Kidney epithelial cell (primary cell): ENCODE data around the gene SFT2D3. TPM values are rescaled to one million over a fixed set of nuclear protein-coding genes. Genes with fewer than 3 reads are reported as not detected.

Source experiments
- DNase-seq: peaks from one replicate; pipeline ENCODE4 v3.0.0-alpha.2; 2010; ENCODE audit warnings: low read depth
- H3K27me3 ChIP-seq: 2 replicates; pipeline ENCODE4 v1.6.0; 2011; ENCODE audit warnings: low read length; ENCODE audit not compliant: control insufficient read depth, insufficient read depth
- H3K36me3 ChIP-seq: 2 replicates; pipeline ENCODE4 v1.5.1; 2011; ENCODE audit warnings: low read length; ENCODE audit not compliant: control insufficient read depth, insufficient read depth
- H3K4me3 ChIP-seq: 2 replicates; pipeline ENCODE4 v1.5.1; 2011; ENCODE audit warnings: low read depth, mild to moderate bottlenecking, control low read depth, low read length
- total RNA-seq: library from RNA; depleted of rRNA; stranded (reverse); fragments of >200 nt; gene quantifications from 2 replicates; pipeline ENCODE4 v1.2.3, GENCODE V29; 2015
- TF ChIP-seq, protein P1 (sequence below): IDR thresholded peaks from 2 replicates; pipeline ENCODE4 v1.5.1; 2011; ENCODE audit warnings: mild to moderate bottlenecking, moderate library complexity, low read length, control low read depth, inconsistent platforms; ENCODE audit not compliant: insufficient read depth, poor library complexity, severe bottlenecking

The SFT2D3 gene
- total RNA-seq, 1 donor from 2014 or later: 8.7 TPM

- Histone ChIP-seq H3K27me3 (peaks cover 16% of the 10 kb centered on the region), H3K36me3 (no peaks in the 10 kb centered on the region), H3K4me3 (no peak overlapping the region)
- TF ChIP-seq, protein P1, sequence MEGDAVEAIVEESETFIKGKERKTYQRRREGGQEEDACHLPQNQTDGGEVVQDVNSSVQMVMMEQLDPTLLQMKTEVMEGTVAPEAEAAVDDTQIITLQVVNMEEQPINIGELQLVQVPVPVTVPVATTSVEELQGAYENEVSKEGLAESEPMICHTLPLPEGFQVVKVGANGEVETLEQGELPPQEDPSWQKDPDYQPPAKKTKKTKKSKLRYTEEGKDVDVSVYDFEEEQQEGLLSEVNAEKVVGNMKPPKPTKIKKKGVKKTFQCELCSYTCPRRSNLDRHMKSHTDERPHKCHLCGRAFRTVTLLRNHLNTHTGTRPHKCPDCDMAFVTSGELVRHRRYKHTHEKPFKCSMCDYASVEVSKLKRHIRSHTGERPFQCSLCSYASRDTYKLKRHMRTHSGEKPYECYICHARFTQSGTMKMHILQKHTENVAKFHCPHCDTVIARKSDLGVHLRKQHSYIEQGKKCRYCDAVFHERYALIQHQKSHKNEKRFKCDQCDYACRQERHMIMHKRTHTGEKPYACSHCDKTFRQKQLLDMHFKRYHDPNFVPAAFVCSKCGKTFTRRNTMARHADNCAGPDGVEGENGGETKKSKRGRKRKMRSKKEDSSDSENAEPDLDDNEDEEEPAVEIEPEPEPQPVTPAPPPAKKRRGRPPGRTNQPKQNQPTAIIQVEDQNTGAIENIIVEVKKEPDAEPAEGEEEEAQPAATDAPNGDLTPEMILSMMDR: no peak
- no peak for DNase-seq
Observed at GRCh38 chr2:127683056-127683455, 18.2 kb upstream of the SFT2D3 start.

DNA sequence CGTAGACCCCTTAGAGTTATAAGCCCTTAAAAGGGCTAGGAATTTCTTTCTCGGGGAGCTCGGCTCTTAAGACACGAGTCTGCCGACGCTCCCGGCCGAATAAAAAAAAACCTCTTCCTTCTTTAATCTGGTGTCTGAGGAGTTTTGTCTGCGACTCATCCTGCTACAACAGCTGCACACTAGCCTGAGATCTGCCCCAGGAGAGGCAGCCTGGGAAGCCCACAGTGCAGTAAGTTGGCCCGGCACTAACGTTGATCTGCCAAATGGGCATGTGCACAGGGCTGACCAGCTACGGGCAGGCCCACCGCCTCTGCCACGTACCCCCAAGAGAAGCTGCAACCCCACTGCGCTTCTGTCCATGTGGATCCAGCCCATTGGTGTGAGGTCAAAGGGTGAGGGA, 17.5 kb upstream of the SFT2D3 start:
- DNase-seq: no peak

DNA sequence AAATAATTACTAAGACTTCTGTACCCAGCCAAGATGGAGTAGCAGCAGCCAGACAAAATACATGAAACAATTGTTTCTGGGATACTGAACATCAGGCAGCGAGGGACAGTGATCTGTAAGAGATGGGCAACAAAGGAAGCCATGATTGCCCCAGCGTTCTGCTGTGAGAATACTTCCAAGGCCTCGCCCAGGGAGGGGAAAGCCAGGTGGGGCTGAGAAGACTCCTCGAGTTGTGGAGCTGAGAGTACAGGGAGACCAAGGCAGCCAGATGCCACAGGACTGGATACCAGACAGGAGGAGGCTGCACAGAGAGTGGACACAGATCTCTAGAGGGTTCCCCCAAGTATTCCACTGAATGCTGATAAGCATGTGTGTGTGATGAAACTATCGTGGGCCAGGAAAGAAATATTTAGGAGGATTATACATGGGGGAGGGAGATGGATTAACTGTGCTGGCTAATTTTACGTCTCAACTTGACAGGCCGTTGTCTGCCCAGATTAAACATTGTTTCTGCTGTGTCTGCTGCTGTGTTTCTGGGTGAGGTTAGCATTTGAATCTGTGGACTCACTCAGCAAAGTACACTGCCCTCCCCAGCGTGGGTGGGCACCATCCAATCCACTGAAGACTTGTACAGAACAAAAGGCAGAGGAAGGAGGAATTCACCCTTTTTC, 15.8 kb upstream of the SFT2D3 start:
- H3K36me3 ChIP-seq: no peaks in the 10 kb centered on the region
- peaks cover 7% of the 10 kb centered on the region for H3K27me3 ChIP-seq
- TF ChIP-seq, protein P1: no peak
- no peak for DNase-seq
- no peak overlapping the region for H3K4me3 ChIP-seq

More for the DNA sequence above, 17.5 kb upstream of the SFT2D3 start:
- Histone ChIP-seq H3K36me3 (no peaks in the 10 kb centered on the region), H3K4me3 (no peak overlapping the region), H3K27me3 (peaks cover 11% of the 10 kb centered on the region)
- TF ChIP-seq, protein P1: no peak

- no peak for DNase-seq
- no peak overlapping the region for H3K4me3 ChIP-seq
- TF ChIP-seq, protein P1: no peak
- no peaks in the 10 kb centered on the region for H3K36me3 ChIP-seq
- H3K27me3 ChIP-seq: no peaks in the 10 kb centered on the region
Observed at GRCh38 chr2:127688405-127688804, 12.9 kb upstream of the SFT2D3 start.

DNA sequence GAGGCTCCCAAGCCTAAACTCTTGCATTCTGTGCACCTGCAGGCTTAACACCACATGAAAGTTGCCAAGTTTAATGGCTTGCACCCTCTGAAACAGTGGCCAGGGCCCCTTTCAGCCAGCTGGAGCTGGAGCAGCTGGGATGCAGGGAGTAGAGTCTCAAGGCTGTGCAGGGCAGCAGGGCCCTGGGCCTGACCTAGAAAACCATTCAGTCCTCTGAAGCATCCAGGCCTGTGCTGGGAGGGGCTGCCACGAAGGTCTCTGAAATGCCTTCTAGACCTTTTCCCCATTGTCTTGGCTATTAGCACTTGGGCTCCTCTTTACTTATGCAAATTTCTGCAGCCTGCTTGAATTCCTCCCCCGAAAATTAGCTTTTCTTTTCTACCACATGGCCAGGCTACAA, 10.6 kb upstream of the SFT2D3 start:
- no peak overlapping the region for H3K4me3 ChIP-seq
- no peaks in the 10 kb centered on the region for H3K36me3 ChIP-seq
- no peak for DNase-seq
- TF ChIP-seq, protein P1: no peak
- H3K27me3 ChIP-seq: no peaks in the 10 kb centered on the region

DNA sequence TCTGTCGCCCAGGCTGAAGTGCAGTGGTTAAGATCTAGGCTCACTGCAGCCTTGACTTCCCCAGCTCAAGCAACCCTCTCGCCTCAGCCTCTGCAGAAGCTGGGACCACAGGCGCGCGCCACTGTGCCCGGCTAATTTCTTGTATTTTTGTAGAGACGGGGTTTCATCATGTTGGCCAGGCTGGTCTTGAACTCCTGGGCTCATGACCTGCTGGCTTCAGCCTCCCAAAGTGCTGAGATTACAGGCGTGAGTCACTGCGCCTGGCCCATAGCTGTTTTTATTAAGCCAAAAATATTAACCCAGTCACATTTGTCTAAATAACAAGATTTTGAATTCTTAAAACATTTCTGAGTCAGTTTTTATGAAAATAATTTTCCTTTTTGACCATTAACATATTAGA, 6.3 kb upstream of the SFT2D3 start:
- DNase-seq: no peak
- TF ChIP-seq, protein P1: no peak
- no peaks in the 10 kb centered on the region for H3K36me3 ChIP-seq
- H3K4me3 ChIP-seq: no peak overlapping the region
- H3K27me3 ChIP-seq: no peaks in the 10 kb centered on the region
